ENCODE results near the gene PTPRD.
"Not testable (repeated sequence)": the region's sequence is repeated elsewhere in the genome, so short reads cannot be mapped to it uniquely, and the experiment has no call there.

PTPRD gene

DNA sequence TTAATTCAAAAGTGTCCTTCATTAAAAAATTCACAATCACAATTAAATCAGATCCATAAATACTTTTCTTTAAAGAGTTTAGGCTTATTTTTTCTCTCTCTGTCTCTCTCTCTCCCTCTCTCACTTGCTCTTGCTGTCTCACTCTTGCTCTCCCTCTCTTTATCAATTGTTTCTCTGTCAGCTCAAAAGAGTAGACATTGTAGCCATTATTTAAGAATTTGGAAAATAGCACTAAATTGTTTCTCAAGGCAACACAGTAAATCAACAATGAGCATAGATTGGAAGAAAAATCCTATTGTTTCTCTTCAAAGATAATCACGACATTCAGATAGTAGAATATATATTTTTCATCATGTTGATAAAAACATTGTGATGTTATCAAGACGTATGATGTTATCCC, 1114.0 kb downstream of the PTPRD start:
- no peak for DNase-seq (ENCODE audit: low read depth in 2 of 2)

DNA sequence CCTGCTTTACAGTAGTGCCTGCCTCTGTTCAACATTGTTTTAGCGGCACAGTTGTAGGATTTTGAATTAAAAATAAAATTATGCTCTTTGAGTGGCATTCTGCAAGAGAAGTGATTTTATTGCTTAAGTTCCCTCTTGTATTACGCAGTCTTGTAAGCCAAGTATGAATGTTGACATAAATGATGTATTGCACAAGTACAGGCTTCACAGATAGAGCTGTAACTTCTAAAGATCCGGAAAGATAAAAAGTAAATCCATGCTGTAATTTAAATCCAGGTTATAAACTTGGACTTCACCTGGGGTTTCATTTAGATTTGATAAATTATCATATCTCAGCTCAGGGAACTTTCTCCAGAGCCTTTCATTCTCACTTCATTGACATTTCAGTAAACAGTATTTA, 1114.7 kb downstream of the PTPRD start:
- DNase-seq (ENCODE audit: low read depth in 2 of 2) = no peak

DNA sequence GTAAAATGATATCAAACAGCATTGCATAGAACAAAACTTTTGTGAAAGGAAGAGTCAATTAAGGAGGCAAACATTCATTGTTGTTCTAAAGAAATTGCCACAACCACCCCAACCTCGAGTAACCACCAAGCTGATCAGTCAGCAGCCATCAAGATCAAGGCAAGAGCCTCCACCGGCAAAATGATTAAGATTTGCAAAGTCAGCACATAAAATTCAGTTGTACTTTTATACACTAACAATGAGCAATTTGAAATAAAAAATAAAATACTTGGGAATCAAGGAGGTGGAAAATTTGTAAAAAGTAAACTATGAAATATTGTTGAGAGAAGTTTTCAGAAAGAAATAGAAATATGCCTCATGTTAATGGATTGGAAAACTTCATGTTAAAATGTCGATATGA, 1118.5 kb downstream of the PTPRD start:
- DNase-seq (ENCODE audit: low read depth in 2 of 2) = no peak

DNA sequence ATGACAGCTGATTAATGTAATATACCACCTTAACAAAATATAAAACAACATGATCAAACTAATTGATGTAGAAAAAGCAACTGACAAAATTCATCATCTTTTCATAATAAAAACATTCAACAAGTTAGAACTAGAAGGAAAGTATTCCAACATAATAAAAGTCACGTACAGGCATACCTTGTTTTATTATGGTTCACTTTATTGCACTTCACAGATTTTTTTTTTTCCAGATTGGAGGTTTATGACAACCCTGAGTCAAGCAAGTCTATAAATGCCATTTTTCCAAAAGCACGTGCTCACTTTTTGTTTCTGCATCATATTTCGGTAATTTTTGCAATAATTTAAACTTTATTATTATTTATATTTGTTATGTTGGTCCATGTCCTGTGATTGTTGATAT, 1120.3 kb downstream of the PTPRD start:
- DNase-seq (ENCODE audit: low read depth in 2 of 2) = no peak

DNA sequence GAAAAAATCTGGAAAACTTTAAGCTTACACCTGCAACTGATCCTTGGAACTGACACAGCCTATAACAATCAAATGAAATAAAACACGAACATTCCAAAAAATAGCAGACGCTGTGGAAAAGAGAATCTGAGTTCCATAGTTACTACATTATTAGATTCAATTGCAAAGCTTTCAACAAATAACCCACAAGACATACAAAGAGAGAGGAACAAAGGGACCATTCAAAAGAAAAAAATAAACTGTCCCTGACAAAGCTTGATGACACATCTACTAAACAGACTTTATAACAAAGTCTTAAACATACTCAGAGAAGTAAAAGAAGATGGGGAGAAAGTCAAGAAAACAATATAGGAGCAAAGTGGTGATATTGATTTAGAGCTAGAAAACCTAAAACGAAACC, 1123.6 kb downstream of the PTPRD start:
- DNase-seq (ENCODE audit: low read depth in 2 of 2) = no peak

DNA sequence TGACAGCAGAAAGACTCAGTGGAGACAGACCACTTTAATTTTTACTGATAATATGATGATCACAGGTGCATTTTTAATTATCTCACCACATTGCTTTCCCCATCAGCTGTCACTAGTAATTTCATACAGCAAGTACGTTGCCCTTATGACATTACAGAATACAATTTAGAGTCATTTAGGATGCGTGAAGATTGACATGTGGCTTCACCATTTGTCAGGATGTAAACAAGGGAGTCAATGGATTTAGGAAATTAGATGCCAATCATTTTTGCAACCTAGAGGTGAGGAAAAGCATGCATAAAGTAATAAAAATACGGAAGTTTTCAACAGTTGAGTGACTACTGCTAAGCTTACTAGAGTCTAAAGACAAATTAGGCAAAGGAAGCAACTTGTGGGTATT, 1129.6 kb downstream of the PTPRD start:
- DNase-seq (ENCODE audit: low read depth in 2 of 2) = no peak

DNA sequence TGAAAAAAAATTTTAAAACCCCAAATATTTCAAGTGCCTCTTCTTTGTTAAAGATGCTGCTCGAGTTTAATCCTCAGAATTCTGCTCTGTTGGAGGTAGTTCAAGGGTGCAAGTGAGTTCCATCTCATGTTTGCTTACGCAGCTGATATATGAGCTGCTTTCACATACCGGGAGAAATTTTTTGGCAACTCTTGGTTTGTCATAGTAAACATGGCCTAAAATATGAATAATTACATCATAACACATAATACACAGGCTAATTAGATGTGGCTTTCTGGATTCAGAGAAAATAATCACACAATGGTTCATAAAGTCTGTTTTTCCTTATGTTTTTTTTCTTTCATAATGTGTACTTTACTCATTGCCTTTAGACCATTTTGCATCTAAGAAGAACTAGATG, 1134.1 kb downstream of the PTPRD start:
- no peak for DNase-seq (ENCODE audit: low read depth in 2 of 2)

DNA sequence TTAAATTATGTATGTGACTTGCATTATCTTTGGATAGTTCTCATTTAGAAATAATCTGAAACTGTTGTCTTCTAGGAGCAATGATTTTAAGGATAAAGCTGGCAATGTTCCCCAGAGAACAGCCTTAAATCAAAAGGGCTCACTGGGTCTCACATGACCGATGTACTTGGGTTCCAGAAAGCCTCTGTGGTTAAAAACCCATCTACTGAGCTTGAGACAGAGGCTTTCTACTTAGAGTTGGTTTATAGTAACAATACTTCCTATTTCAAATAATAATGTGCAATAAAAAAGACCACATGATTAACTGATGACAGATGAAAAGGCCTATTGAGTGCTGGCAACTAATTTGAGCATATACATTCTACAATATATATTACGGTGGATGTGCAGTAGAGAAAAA, 1143.5 kb downstream of the PTPRD start:
- DNase-seq (ENCODE audit: low read depth in 2 of 2) = no peak

DNA sequence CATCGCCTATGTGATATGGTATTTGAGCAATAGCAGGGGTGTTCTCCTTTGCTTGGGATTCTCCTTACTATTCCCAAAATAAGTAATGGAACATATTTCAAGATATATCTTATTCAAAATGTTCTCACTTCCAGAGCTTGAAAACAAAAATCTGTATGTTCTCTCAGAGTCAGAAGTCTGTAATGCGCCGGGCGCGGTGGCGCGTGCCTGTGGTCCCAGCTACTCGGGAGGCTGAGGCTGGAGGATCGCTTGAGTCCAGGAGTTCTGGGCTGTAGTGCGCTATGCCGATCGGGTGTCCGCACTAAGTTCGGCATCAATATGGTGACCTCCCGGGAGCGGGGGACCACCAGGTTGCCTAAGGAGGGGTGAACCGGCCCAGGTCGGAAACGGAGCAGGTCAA, 1170.9 kb downstream of the PTPRD start:
- not testable (repeated sequence) for DNase-seq (ENCODE audit: low read depth in 2 of 2)

DNA sequence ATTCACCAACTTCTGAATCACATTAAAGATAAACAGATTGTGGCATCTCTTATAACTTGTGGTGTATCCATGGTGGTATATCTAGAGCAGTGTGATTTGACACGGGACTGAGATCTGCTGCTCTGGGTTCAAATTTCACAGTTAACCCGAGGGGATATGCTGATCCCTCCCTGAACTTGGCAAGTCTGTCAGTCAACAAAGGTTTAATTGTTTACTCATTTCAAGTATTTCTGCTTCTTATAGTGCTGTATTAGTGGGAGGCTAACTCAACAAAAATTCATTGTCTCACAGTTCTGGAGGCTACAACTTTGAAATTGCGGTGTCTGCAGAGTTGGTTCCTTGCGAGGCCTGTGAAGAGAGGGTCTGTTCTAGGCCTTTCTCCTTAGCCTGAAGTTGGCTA, 1175.2 kb downstream of the PTPRD start:
- DNase-seq (ENCODE audit: low read depth in 2 of 2) = no peak

DNA sequence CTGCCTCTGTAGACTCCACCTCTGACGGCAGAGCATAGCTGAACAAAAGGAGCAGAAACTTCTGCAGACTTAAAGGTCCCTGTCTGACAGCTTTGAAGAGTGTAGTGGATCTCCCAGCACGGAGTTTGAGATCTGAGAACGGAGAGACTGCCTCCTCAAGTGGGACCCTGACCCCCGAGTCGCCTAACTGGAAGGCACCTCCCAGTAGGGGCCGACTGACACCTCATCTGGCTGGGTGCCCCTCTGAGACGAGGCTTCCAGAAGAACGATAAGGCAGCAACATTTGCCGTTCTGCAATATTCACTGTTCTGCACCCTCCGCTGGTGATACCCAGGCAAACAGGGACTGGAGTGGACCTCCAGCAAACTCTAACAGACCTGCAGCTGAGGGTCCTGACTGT, 1186.3 kb downstream of the PTPRD start:
- DNase-seq (ENCODE audit: low read depth in 2 of 2) = not testable (repeated sequence)

DNA sequence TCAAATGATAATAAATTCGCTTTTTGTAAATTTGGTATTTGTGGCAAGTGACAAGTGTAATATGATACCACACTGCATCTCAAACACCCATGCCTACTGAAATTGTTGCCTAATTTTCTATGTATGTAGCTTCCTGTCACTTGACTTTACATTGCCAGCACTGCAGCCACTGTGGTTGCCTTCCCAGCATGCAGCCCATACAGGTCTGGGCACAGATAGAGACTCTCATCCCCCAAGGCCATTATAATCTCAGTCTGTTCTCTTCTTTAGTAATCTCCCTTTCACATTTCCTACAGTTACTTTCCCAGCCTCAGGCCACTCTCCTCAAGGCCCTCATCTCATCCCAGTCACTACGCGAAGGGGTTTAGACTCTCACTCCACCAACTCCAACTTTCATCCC, 1200.6 kb downstream of the PTPRD start:
- DNase-seq (ENCODE audit: low read depth in 2 of 2) = no peak

DNA sequence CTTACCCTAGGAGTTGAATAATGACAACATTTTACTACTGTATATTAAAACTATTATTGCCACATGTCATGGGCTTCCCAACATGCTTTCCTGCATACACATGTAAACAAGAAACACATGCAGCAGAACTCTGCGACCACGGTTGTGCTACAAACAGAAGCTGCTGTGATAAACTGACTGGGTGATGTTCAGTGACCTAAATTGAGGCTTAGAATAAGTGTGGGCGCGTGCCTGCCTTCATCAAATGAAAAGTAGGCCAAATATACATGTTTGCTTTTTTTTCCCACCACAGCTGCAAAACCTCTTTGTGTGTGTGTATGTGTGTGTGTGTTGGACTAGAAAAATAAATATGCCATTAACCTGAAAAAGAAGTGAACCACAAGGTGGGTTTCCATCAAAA, 1202.1 kb downstream of the PTPRD start:
- DNase-seq (ENCODE audit: low read depth in 2 of 2) = no peak

DNA sequence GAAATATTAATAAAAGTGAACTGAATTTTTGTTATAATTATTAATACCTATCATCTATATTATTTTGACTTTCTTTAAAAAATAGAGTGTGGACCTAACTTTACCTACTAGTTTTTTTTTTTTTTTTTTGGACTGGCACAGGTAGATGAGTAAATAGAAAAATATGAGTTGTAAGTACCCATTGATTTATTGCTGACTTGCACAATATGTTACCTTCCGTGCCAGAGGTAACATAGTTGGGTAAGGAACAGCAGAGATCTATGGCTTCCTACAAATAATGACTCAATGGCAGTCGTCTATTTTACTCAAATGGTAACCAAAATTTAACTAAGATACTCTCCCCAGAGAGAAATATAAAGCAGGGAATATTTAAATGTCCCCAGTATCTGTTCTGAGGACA, 1212.8 kb downstream of the PTPRD start:
- DNase-seq (ENCODE audit: low read depth in 2 of 2) = no peak

DNA sequence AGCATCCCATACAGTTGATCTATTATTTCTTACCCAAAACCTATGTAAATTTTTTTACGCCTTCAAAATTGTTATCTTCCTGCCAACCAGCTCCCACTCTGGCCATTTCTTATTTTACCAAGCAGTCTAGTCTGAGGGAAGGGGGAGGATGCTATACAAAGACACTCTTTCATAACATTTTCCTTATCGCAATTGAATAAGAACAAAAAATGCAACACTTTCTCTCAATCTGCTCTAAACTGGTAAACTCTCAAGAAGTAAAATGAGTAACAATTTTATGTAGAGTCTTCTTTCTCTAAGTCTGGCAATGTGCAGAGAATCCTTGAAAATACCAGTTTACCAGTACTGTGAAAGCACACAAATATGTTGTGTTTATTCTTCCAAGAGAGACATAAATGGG, 1216.3 kb downstream of the PTPRD start:
- DNase-seq (ENCODE audit: low read depth in 2 of 2) = no peak

DNA sequence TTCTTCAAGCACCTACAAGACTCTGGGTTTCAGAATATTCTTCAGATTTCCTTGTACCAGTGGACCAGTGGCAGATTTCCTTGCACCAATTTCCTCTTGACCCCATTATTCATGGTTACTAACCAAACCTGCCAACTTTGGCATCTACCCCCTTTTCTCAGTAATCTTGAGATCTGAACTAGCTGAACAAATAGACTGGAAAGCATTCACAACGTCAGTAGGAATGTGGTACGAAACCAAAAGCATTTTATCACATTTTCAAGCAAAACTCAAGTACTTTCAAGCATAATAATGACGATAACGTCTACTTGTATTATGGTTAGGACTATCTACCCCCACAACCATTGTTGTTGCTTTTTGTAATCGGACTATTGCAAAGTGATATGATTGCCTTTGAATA, 1217.3 kb downstream of the PTPRD start:
- DNase-seq (ENCODE audit: low read depth in 2 of 2) = no peak

DNA sequence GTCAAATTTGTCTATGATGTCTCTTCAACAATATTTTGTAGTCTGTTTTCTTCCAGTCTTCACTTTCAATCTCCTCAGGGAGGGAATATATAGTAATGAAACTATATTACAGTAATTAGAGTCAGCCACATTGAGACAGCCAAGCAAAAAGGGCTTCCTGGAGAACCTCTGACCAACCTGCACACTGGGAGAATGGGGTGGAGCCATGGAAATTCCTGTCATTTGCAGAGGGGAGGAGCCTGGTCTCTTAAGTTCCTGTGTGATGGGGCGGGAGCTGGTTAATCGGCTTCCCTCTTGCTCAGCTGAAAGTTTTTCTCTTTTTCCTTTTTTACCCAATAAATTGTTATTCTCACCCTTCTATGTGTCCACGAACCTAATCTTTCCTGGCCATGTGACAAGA, 1220.0 kb downstream of the PTPRD start:
- no peak for DNase-seq (ENCODE audit: low read depth in 2 of 2)

DNA sequence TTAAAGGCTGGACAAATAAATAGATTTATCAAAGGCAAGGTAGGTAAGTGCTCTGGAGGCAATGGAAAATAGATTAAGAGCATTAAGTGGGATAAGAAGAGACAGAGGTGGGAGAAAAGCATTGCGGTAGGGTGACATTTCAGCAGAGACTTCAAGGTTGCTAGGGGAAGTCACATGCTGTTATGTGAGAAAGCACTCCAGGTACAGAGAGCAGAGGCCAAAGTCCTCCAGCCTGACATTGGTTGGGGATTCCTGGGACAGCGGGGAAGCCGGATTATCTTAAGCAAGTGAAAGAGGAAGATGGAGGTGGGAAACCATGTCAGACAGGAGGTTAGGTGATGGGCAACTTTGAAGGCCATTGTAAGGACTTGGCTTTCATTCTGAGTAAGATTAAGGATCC, 1222.9 kb downstream of the PTPRD start:
- DNase-seq (ENCODE audit: low read depth in 2 of 2) = no peak

DNA sequence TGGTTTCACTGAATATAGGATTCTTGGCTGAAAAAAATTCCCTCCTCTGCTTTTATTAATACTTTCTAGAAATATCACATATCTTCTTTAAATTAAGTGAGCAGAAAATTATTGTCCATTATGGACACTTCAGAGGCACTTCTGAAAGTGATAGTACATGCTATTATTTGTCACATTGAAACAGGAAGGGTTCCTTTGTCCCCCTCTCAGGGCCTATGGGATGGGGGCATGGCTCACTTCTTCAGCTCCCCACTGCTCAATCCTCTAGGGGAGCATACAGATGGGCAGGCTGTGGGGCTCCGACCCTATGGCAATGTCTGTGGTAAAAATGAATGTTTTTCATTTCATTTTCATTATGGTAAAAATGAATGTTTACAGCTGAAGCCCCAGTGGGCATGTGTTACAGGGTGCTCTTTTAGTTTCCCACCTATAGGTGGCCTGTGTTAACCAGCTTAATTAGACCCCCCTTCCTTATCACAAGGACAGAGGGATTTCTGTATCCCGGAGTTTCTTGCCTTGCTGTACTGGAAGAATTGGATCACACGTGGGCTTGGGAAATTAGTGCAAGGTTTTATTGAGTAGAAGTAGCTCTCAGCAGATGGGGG, 1225.2 kb downstream of the PTPRD start:
- no peak for DNase-seq (ENCODE audit: low read depth in 2 of 2)

DNA sequence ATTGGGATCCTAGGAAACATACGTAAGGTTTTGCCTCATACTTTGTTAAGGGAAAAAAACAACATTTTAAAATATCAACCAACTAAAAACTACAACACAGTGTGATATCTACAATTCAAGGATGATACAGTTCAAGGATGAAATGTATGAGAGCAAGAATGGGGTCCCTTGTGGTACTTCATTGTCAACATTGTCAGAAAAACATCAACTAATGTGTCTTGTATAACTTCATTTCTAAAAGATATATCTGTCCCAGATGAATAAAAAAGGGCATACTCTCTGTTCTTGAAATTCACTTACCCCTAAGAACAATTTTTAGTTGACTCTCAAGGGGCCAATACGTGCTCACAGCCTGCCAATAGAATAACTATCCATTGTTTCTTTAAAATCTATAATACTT, 1250.5 kb downstream of the PTPRD start:
- DNase-seq (ENCODE audit: low read depth in 2 of 2) = no peak

DNA sequence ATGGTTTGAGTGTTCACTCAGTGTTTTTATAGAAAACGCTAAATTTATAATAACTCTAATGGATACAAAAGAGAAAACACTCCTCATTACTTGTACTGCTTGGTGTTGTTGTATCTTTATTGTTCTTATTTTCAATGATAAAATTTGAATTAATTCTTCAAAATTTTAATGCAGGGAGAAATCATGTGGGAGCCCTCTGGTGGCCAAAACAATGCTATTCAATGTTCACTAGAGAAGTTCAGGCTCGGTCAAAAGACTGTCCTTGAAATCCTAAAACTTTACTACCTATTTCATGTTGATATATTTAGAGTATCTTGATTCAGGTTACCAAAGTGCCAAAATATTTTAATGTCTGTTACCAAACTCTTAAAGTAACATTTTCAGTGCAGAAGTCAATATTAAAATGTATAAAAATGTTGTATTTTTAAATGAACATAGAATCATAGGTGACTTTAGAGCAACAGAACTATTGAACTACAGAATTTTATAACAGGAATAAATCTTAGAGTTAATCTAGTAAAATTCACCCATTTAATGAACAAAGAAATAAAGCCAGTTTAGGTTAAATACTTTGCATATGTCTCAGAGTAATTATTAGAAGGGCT, 1259.8 kb downstream of the PTPRD start:
- no peak for DNase-seq (ENCODE audit: low read depth in 2 of 2)

DNA sequence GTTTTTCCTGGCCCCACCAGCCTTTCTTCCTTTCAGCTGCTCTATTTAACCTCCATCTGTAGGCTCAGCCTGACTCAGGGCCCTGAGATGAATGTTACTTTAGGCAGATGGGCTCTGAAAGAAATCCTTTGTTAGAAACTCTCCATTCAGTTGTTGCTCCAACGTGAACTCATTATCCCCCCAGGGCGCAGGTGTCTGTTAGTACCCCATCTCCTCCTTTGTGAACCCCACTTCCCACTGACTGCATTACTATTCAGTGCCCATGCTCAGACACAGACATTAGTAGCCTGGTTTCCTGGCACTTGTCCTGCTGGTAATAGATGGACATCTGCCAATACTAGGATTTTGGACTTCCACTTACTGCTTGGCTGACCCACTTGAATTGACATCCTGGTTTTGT, 1271.6 kb downstream of the PTPRD start:
- no peak for DNase-seq (ENCODE audit: low read depth in 2 of 2)

DNA sequence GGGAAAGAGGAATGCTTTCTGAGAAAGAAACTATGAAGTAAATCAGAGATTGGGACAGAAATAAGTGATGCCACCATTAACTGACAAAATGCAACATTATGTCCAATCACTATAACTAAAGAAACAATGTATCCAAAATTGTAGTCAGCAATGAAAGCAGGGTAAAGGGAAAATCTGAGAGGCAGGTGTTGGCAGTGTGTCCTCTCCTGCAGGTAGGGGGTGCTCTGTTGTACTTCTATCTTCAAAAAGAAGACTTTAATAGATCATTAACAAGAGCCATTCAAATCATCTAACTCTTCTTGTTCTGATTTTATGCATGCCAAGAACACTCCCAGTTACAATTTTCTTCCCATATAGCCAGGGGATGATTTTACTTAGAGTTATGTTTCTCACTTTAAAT, 1275.7 kb downstream of the PTPRD start:
- no peak for DNase-seq (ENCODE audit: low read depth in 2 of 2)

DNA sequence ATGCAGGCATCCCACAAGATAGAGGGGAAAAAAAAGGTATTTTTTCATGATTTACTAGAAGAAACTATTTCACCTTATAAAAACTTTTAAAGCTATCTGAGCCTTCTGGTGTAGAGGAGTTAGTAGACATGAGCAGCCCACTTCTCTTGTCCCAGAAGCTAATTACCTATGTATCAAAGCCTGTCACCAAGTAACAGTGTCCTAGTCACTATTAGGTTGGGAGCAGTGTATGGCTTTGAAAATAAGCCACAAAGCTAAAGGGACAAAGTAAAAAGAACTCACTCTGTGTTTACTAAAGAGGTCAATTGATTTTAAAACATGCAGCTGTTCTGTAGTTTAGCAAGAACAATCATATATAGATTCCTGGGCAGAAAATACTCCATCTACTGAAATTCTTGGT, 1286.1 kb downstream of the PTPRD start:
- no peak for DNase-seq (ENCODE audit: low read depth in 2 of 2)

Data from stimulated activated CD8-positive, alpha-beta memory T cell treated with anti-CD3 and anti-CD28 coated beads, Interleukin-15, amount 100 ng/mL, for 4 hours (primary cell).